GM12865 (cell line): ENCODE measurements around the gene LRP11.

Experiments
- DNase-seq: peaks from one replicate; pipeline ENCODE4 v3.0.0; 2010; ENCODE audit warnings: low read depth
- H3K4me3 ChIP-seq: 2 replicates; pipeline ENCODE4 v1.5.1; 2011; ENCODE audit warnings: mild to moderate bottlenecking, low read depth, low read length, control low read depth
- TF ChIP-seq, protein P1 (sequence below): IDR thresholded peaks from 2 replicates; pipeline ENCODE4 v1.5.1; 2011; ENCODE audit warnings: low read length, control low read depth, low read depth, inconsistent platforms; ENCODE audit not compliant: insufficient read depth; ENCODE audit errors: missing control alignments

The LRP11 gene

DNA sequence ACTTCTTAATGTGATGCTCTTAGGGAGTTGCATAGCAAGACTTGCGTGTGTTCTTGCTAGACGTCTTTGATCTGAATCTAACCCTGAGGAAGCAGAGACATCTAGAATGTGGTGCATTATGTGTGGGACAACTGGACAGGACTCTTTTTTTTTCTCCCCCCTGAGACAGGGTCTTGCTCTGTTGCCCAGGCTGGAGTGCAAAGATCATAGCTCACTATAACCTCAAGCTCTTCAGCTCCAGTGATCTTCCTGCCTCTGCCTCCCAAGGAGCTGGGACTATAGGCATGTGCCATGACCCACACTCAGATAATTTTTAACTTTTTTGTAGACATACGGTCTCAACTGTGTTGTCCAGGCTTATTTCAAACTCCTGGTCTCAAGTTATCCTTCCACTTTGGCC lies 80.6 kb downstream of the LRP11 start:
- TF ChIP-seq, protein P1, sequence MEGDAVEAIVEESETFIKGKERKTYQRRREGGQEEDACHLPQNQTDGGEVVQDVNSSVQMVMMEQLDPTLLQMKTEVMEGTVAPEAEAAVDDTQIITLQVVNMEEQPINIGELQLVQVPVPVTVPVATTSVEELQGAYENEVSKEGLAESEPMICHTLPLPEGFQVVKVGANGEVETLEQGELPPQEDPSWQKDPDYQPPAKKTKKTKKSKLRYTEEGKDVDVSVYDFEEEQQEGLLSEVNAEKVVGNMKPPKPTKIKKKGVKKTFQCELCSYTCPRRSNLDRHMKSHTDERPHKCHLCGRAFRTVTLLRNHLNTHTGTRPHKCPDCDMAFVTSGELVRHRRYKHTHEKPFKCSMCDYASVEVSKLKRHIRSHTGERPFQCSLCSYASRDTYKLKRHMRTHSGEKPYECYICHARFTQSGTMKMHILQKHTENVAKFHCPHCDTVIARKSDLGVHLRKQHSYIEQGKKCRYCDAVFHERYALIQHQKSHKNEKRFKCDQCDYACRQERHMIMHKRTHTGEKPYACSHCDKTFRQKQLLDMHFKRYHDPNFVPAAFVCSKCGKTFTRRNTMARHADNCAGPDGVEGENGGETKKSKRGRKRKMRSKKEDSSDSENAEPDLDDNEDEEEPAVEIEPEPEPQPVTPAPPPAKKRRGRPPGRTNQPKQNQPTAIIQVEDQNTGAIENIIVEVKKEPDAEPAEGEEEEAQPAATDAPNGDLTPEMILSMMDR: no peak
- no peak overlapping the region for H3K4me3 ChIP-seq
- DNase-seq: no peak

DNA sequence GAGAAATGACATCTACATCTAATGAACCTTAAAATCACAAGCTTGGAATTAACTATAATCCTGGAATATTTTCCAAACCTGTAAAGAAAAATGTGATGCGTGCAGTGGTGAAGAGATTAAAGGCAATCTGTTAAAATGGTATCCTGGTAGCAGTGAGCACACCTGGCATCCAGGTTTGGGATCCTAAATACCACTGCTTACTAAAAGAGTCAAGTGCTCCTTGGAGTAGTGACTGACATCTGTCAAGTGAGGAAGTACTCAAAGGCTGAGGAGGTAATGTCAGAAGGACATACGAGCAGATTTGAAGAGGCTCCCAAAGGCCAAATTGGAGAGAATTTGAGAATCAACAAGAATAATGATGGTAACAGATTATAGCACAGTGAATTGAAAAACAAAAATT lies 81.8 kb downstream of the LRP11 start:
- no peak for DNase-seq
- TF ChIP-seq, protein P1: no peak
- no peak overlapping the region for H3K4me3 ChIP-seq

DNA sequence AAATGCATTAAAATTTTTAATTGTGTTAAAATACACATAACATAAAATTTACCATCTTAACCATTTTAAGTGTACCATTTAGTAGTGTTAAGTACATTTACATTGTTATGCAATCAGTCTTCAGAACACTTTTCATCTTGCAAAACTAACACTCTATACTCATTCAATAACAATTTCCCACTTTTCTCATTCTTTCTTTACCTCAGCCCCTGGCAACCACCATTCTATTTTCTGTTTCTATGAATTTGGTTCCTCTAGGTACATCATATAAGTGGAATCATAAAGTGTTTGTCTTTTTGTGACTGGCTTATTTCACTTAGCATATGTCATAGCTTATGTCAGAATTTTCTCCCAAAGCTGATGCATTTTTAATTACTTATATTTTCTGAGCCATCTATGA lies 82.4 kb downstream of the LRP11 start:
- TF ChIP-seq, protein P1: no peak
- no peak for DNase-seq

DNA sequence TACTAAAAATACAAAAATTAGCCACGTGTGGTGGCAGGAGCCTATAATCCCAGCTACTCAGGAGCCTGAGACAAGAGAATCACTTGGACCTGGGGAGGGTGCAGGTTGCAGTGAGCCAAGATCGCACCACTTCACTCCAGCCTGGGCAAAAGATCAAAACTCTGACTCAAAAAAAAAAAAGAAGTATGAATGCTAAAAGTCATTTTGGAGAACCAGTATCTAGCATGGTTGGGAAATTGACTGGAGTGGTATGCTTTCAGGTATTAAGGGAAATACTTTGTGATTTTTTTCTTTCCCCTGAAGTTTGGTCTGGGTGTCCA lies 84.6 kb downstream of the LRP11 start:
- H3K4me3 ChIP-seq: no peak overlapping the region
- TF ChIP-seq, protein P1: no peak
- DNase-seq: no peak

More for the DNA sequence above, 82.4 kb downstream of the LRP11 start:
- H3K4me3 ChIP-seq: no peak overlapping the region

DNA sequence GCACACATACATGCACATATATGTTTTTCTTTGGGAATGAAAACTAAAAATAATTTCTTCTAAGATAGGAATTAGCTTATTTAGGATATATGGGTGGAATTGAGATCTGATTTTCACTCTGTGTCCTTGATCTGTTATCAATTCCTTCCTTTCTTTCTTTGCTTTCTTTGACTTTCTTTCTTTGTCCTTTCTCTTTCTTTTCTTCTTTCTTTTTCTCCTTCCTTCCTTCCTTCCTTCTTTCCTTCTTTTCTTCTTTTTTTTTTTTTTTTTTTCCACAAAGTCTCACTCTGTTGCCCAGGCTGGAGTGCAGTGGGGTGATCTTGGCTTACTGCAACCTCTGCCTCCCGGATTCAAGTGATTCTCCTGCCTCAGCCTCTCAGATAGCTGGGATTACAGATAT lies 86.5 kb downstream of the LRP11 start:
- DNase-seq: no peak
- H3K4me3 ChIP-seq: no peak overlapping the region
- TF ChIP-seq, protein P1: no peak

DNA sequence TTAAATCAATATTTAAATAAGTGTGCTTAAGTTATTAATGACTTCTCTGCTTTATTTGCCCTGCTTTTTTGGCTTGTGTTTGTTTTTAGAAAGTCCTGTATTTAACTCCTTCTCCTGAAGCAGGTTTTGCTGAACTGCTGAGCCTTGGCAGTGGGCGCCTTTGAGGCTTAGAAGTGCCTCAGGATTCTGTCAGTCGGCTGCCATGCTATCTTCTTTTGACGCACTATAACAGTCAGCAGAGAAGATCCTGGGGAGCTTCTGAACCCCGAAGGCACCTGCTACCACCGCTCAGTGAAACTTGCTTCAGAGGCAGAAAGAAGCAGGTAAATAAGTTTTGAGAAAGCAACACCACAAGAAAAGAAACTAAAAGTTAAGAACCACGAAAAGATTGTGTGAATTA lies 92.2 kb downstream of the LRP11 start:
- TF ChIP-seq, protein P1: no peak
- no peak overlapping the region for H3K4me3 ChIP-seq
- DNase-seq: no peak

DNA sequence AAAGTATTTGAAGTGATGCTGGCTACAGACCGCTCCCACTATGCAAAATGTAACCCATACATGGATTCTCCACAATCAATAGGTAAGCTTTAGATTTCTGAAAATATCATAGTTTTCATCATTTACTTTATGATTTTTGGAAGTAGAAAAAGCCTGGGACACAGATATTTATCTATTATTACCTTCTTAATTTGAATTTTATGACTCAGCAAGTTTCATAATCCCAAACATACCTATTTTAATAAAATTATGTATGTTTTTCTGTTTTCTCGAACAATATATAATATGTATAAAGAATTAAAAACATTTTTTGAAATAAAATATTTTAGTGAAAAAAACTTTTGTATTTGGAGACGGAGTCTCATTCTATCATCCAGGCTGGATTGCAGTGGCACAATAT lies 93.0 kb downstream of the LRP11 start:
- DNase-seq: no peak
- TF ChIP-seq, protein P1: no peak
- H3K4me3 ChIP-seq: no peak overlapping the region
